ENCODE data around the gene FIP1L1.

DNA sequence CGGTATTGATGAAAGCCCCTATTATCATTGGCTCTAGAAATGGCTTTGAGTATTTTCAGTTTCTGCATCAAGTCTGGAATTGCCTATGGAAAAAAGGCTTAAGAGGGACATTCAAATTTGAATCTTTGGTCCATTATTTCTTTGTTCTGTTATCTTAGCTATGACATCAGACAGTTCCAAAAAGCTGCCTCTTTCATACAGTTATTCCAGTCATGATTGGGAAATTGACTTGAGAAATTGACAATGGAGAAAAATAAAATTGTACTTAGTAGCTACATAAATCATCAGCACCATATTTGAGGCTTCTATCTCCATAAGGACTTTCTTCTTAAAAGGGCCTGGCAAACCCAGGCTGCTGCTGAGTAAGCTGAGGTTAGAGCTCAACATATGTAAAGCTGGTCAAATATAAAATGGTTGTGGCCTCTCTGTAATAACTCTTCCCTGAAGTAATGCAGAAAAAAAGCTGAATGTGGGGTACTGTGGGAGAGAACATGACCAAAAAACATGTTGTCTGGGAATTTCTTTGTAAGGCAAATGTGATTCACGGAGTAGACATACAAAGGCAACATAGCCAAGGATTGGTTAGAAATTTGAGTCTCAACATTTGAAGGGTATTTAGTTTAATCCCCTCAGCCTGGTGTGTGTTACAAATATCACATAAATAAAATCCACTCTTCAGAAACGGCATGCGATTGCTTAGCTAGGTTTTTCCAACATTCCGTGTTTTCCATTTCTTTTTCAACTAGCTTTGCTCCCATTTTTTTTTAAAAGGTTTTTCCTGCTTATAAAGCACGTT lies 112.9 kb downstream of the FIP1L1 start:
- TF ChIP-seq, protein P1, sequence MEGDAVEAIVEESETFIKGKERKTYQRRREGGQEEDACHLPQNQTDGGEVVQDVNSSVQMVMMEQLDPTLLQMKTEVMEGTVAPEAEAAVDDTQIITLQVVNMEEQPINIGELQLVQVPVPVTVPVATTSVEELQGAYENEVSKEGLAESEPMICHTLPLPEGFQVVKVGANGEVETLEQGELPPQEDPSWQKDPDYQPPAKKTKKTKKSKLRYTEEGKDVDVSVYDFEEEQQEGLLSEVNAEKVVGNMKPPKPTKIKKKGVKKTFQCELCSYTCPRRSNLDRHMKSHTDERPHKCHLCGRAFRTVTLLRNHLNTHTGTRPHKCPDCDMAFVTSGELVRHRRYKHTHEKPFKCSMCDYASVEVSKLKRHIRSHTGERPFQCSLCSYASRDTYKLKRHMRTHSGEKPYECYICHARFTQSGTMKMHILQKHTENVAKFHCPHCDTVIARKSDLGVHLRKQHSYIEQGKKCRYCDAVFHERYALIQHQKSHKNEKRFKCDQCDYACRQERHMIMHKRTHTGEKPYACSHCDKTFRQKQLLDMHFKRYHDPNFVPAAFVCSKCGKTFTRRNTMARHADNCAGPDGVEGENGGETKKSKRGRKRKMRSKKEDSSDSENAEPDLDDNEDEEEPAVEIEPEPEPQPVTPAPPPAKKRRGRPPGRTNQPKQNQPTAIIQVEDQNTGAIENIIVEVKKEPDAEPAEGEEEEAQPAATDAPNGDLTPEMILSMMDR (IDR thresholded peaks at IDR 0.05): 0 out of 2 replicates have a peak, but pooled peaks have one; percentile 11
- TF ChIP-seq, protein P2, sequence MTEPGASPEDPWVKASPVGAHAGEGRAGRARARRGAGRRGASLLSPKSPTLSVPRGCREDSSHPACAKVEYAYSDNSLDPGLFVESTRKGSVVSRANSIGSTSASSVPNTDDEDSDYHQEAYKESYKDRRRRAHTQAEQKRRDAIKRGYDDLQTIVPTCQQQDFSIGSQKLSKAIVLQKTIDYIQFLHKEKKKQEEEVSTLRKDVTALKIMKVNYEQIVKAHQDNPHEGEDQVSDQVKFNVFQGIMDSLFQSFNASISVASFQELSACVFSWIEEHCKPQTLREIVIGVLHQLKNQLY (CRISPR knock-in tag; IDR thresholded peaks at IDR 0.05): no peak
- TF ChIP-seq, protein P3, sequence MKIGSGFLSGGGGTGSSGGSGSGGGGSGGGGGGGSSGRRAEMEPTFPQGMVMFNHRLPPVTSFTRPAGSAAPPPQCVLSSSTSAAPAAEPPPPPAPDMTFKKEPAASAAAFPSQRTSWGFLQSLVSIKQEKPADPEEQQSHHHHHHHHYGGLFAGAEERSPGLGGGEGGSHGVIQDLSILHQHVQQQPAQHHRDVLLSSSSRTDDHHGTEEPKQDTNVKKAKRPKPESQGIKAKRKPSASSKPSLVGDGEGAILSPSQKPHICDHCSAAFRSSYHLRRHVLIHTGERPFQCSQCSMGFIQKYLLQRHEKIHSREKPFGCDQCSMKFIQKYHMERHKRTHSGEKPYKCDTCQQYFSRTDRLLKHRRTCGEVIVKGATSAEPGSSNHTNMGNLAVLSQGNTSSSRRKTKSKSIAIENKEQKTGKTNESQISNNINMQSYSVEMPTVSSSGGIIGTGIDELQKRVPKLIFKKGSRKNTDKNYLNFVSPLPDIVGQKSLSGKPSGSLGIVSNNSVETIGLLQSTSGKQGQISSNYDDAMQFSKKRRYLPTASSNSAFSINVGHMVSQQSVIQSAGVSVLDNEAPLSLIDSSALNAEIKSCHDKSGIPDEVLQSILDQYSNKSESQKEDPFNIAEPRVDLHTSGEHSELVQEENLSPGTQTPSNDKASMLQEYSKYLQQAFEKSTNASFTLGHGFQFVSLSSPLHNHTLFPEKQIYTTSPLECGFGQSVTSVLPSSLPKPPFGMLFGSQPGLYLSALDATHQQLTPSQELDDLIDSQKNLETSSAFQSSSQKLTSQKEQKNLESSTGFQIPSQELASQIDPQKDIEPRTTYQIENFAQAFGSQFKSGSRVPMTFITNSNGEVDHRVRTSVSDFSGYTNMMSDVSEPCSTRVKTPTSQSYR (CRISPR knock-in tag; IDR thresholded peaks at IDR 0.05): no peak
- TF ChIP-seq, protein P4, sequence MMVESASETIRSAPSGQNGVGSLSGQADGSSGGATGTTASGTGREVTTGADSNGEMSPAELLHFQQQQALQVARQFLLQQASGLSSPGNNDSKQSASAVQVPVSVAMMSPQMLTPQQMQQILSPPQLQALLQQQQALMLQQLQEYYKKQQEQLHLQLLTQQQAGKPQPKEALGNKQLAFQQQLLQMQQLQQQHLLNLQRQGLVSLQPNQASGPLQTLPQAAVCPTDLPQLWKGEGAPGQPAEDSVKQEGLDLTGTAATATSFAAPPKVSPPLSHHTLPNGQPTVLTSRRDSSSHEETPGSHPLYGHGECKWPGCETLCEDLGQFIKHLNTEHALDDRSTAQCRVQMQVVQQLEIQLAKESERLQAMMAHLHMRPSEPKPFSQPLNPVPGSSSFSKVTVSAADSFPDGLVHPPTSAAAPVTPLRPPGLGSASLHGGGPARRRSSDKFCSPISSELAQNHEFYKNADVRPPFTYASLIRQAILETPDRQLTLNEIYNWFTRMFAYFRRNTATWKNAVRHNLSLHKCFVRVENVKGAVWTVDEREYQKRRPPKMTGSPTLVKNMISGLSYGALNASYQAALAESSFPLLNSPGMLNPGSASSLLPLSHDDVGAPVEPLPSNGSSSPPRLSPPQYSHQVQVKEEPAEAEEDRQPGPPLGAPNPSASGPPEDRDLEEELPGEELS (CRISPR knock-in tag; IDR thresholded peaks at IDR 0.05): no peak
- TF ChIP-seq, protein P5, sequence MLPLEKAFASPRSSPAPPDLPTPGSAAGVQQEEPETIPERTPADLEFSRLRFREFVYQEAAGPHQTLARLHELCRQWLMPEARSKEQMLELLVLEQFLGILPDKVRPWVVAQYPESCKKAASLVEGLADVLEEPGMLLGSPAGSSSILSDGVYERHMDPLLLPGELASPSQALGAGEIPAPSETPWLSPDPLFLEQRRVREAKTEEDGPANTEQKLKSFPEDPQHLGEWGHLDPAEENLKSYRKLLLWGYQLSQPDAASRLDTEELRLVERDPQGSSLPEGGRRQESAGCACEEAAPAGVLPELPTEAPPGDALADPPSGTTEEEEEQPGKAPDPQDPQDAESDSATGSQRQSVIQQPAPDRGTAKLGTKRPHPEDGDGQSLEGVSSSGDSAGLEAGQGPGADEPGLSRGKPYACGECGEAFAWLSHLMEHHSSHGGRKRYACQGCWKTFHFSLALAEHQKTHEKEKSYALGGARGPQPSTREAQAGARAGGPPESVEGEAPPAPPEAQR (CRISPR knock-in tag; IDR thresholded peaks at IDR 0.05): no peak
- TF ChIP-seq, protein P6, sequence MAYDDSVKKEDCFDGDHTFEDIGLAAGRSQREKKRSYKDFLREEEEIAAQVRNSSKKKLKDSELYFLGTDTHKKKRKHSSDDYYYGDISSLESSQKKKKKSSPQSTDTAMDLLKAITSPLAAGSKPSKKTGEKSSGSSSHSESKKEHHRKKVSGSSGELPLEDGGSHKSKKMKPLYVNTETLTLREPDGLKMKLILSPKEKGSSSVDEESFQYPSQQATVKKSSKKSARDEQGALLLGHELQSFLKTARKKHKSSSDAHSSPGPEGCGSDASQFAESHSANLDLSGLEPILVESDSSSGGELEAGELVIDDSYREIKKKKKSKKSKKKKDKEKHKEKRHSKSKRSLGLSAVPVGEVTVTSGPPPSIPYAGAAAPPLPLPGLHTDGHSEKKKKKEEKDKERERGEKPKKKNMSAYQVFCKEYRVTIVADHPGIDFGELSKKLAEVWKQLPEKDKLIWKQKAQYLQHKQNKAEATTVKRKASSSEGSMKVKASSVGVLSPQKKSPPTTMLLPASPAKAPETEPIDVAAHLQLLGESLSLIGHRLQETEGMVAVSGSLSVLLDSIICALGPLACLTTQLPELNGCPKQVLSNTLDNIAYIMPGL (CRISPR knock-in tag; IDR thresholded peaks at IDR 0.05): no peak
- TF ChIP-seq, protein P7, sequence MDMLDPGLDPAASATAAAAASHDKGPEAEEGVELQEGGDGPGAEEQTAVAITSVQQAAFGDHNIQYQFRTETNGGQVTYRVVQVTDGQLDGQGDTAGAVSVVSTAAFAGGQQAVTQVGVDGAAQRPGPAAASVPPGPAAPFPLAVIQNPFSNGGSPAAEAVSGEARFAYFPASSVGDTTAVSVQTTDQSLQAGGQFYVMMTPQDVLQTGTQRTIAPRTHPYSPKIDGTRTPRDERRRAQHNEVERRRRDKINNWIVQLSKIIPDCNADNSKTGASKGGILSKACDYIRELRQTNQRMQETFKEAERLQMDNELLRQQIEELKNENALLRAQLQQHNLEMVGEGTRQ (CRISPR knock-in tag; IDR thresholded peaks at IDR 0.05): no peak
- TF ChIP-seq, protein P8, sequence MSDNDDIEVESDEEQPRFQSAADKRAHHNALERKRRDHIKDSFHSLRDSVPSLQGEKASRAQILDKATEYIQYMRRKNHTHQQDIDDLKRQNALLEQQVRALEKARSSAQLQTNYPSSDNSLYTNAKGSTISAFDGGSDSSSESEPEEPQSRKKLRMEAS (CRISPR knock-in tag; IDR thresholded peaks at IDR 0.05): no peak
- TF ChIP-seq, protein P9, sequence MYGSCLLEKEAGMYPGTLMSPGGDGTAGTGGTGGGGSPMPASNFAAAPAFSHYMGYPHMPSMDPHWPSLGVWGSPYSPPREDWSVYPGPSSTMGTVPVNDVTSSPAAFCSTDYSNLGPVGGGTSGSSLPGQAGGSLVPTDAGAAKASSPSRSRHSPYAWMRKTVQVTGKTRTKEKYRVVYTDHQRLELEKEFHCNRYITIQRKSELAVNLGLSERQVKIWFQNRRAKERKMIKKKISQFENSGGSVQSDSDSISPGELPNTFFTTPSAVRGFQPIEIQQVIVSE (CRISPR knock-in tag; IDR thresholded peaks at IDR 0.05; ENCODE audit: borderline replicate concordance): no peak
- TF ChIP-seq SMAD3 (CRISPR knock-in tag; IDR thresholded peaks at IDR 0.05; ENCODE audit: borderline replicate concordance): no peak

Data from WTC11 (cell line).